CD4-positive, CD25-positive, alpha-beta regulatory T cell (primary cell): ENCODE results near the gene PTGIS. TPM values are rescaled to one million over a fixed set of nuclear protein-coding genes. Genes with fewer than 3 reads are reported as not detected.
"Not testable (repeated sequence)": the region's sequence is repeated elsewhere in the genome, so short reads cannot be mapped to it uniquely, and the experiment has no call there.

ENCODE experiments used
- ATAC-seq, 2 donors: fragments of 150-1000 bp; cut with Tn5 transposase; one replicate each; pipeline ENCODE4 v1.10.0; 2021; ENCODE audit warnings: low read depth in 2 of 2, moderate number of reproducible peaks in 2 of 2, moderate library complexity in 1 of 2
- DNase-seq, 3 donors: peaks; one replicate each; pipeline versions ENCODE4 v3.0.0 to v3.0.0-alpha.2; 2012 to 2022; ENCODE audit warnings: mixed read lengths in 1 of 3
- H3K27ac ChIP-seq: one replicate; pipeline ENCODE4 v1.7.0; 2013; ENCODE audit warnings: mild to moderate bottlenecking, low read length; ENCODE audit not compliant: insufficient read depth, poor library complexity, severe bottlenecking
- H3K27me3 ChIP-seq: one replicate; pipeline ENCODE4 v1.7.0; 2013; ENCODE audit warnings: low read length; ENCODE audit not compliant: control insufficient read depth, insufficient read depth
- H3K36me3 ChIP-seq: one replicate; pipeline ENCODE4 v1.7.0; 2013; ENCODE audit warnings: mild to moderate bottlenecking, low read length, moderate library complexity; ENCODE audit not compliant: control insufficient read depth, insufficient read depth
- H3K4me1 ChIP-seq: 2 replicates; pipeline ENCODE4 v1.7.0; 2013; ENCODE audit warnings: mild to moderate bottlenecking, low read length; ENCODE audit not compliant: insufficient read depth, control insufficient read depth, poor library complexity, severe bottlenecking
- H3K4me3 ChIP-seq: one replicate; pipeline ENCODE4 v1.7.0; 2013; ENCODE audit warnings: low read depth, mild to moderate bottlenecking, low read length, moderate library complexity
- H3K9me3 ChIP-seq, 2 experiments: 1 replicate in 1 of 2; 2 replicates in 1 of 2; pipeline ENCODE4 v1.7.0; 2013; ENCODE audit warnings: low read length in 2 of 2, mild to moderate bottlenecking in 1 of 2, moderate library complexity in 1 of 2; ENCODE audit not compliant: control insufficient read depth in 2 of 2
- H3K27ac Mint-ChIP-seq, 3 donors: one replicate each; pipeline ENCODE4 v1.8.0; 2020 to 2022; ENCODE audit warnings: mild to moderate bottlenecking in 3 of 3, mixed read lengths in 3 of 3, moderate library complexity in 2 of 3
- H3K27me3 Mint-ChIP-seq: one replicate; pipeline ENCODE4 v1.8.0; 2022; ENCODE audit warnings: mild to moderate bottlenecking, mixed read lengths
- H3K36me3 Mint-ChIP-seq: one replicate; pipeline ENCODE4 v1.8.0; 2020; ENCODE audit warnings: mixed read lengths
- H3K4me1 Mint-ChIP-seq, 4 donors: one replicate each; pipeline ENCODE4 v1.8.0; 2020 to 2022; ENCODE audit warnings: mixed read lengths in 4 of 4, mild to moderate bottlenecking in 1 of 4
- H3K4me3 Mint-ChIP-seq, 4 donors: one replicate each; pipeline ENCODE4 v1.8.0; 2020 to 2022; ENCODE audit warnings: mild to moderate bottlenecking in 4 of 4, mixed read lengths in 4 of 4, moderate library complexity in 3 of 4
- H3K9me3 Mint-ChIP-seq, 7 donors: one replicate each; pipeline ENCODE4 v1.8.0; 2020 to 2022; ENCODE audit warnings: mixed read lengths in 7 of 7, mild to moderate bottlenecking in 3 of 7, moderate library complexity in 2 of 7
- polyA plus RNA-seq, 4 donors: library from polyadenylated mRNA; unstranded; fragments of 300-500 nt; fragmentation: Illumina TruSeq; gene quantifications; one replicate each; pipeline ENCODE4 v1.2.3, GENCODE V29; 2021
- total RNA-seq: library from RNA; stranded (reverse); gene quantifications from one replicate; pipeline ENCODE4 v1.2.3, GENCODE V29; 2022

The PTGIS gene
- total and polyA plus RNA-seq, 5 donors from 2014 or later = not detected

GRCh38 chr20:49570828-49571552 lies 3.1 kb upstream of the PTGIS start:
- H3K27ac Mint-ChIP-seq = no peak overlapping the region

DNA sequence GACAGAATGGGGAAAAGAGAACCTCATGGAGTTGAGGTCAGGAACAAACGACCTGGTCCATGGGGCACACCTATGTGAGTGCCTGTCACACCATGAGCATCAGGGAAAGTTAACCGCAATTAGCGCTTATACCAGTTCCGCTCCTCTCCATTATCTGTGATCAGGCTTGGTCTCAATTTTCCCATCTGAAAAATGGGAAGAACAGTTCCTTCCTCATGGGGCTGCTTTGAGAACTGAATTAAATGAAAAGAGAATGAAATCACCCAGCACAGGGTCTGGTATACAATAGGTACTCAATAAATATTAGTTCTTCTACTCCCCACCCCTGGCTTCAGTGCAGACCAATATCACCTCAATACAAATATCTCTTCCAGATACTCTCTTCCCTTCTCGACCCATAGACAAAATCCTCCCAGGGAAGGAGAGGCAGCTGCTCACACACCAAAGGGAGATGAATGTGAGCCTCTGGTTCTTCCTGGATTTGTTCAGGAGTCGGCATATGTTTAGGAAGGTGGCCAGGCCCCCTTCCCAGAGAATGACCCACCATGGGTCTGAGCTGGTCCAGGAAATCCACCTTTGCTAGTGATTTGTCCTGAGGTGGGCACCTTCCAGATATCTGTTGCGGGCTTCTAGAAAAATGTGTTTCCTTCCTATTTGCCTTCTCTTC lies 2.4 kb upstream of the PTGIS start:
- ATAC-seq (no peak), DNase-seq (no peak)
- H3K4me1 ChIP-seq = peaks cover 5% of the 10 kb centered on the region
- no peaks in the 10 kb centered on the region for H3K36me3 Mint-ChIP-seq
- no peak overlapping the region for H3K27ac ChIP-seq
- no peaks in the 10 kb centered on the region for H3K36me3 ChIP-seq
- H3K27me3 ChIP-seq = peaks cover 13% of the 10 kb centered on the region
- no peaks in the 10 kb centered on the region for H3K9me3 ChIP-seq
- H3K4me1 Mint-ChIP-seq = peaks cover 0 to 15% (median 6%) of the 10 kb centered on the region in 4 donors
- no peak overlapping the region for H3K4me3 ChIP-seq
- peak overlapping the region in 1 of 3 donors; percentile 53 for H3K27ac Mint-ChIP-seq
- H3K9me3 Mint-ChIP-seq = peaks cover 0 to 3% (median 0%) of the 10 kb centered on the region in 7 donors
- H3K4me3 Mint-ChIP-seq = no peak overlapping the region
- H3K27me3 Mint-ChIP-seq = peaks cover 44% of the 10 kb centered on the region

More at GRCh38 chr20:49570828-49571552, 3.1 kb upstream of the PTGIS start:
- no peak for ATAC-seq
- Mint-ChIP-seq H3K4me1 (peaks cover 0 to 15% (median 6%) of the 10 kb centered on the region in 4 donors), H3K4me3 (no peak overlapping the region), H3K36me3 (no peaks in the 10 kb centered on the region), H3K27me3 (peaks cover 44% of the 10 kb centered on the region), H3K9me3 (peaks cover 0 to 3% (median 0%) of the 10 kb centered on the region in 7 donors)
- Histone ChIP-seq H3K27me3 (peaks cover 11% of the 10 kb centered on the region), H3K4me1 (peaks cover 5% of the 10 kb centered on the region), H3K4me3 (no peak overlapping the region), H3K36me3 (no peaks in the 10 kb centered on the region), H3K27ac (no peak overlapping the region), H3K9me3 (no peaks in the 10 kb centered on the region)
- DNase-seq = no peak

DNA sequence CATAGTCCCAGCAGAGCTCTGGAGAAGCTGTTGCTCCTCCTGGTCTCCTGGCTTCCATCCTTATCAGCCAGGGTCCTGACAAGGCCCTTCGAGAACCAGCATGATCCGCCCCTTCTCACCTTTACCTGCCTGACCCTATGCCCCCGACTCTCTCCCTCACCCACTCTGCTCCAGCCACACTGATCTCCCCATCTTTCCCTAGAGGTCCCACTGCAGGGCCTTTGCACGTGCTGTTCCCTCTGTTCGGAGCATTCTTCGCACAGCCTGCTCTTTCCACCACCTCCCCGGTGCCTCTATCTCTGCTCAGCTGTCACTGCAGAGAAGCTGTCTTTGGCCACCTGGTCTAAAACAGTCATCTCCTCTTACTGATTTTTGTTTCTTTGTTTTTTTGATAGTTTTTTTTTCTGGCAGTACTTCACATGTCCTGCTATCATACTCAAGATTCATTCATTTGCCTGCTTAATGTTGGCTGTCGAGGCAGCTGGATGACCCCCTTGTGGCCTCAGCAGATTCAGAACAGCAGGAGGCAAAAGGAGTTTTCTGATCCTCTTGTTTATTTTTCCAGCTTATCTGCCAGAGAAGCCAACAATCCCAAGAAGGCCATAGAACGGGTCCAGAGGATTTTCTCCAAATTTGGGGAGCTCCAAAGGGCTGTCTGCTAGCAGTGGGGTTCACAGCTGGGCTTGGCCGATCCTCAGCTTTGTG lies 1.6 kb upstream of the PTGIS start:
- H3K27me3 Mint-ChIP-seq = peaks cover 46% of the 10 kb centered on the region
- no peak overlapping the region for H3K4me3 Mint-ChIP-seq
- no peaks in the 10 kb centered on the region for H3K36me3 Mint-ChIP-seq

DNA sequence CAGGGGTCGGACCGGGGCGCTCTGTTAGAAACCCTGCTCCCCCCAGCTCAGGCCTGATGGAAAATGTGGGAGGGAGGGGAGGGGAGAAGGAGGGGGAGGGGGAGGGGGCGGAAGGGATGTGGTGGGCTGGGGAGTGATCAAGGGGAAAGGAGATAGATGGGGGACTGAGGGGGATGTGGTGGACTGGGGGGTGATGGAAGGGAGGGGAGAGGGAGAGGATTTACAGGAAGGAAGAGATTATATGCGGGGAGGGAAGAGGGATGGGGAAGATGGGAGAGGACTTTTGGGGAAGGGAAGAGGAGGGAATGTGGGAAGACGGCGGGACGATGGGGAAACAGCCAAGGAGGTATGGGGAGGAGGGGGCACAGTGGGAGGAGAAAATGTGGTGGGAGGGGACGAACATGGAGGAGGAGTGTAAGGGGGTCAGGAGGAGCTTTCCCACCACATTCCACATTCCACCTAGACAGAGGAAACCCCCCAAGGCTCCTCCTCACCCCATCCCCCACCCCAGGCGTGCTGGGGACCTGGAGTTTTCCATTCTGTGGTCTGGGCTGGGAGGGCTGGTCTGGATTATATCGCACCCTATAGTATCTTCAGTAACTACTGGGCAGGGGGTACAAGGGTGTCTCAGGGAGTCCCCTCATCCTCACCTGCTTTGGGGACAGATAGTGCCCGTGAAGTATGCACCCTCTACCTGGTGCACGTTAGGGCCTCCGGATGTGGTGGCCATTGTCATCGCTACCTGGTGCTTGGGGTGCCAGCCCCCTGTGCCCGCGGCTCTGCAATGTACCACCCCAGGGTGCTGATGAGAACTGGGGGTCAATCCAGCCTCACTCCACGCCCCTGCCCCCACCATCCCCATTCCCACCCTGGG lies 578 bp upstream of the PTGIS start:
- peaks cover 0 to 15% (median 6%) of the 10 kb centered on the region in 4 donors for H3K4me1 Mint-ChIP-seq
- H3K27me3 Mint-ChIP-seq = peaks cover 52% of the 10 kb centered on the region
- peak overlapping the region in 1 of 4 donors; percentile 24 for H3K4me3 Mint-ChIP-seq
- H3K9me3 Mint-ChIP-seq = peaks cover 0 to 3% (median 0%) of the 10 kb centered on the region in 7 donors
- H3K27ac Mint-ChIP-seq = no peak overlapping the region
- no peaks in the 10 kb centered on the region for H3K36me3 Mint-ChIP-seq
- Histone ChIP-seq H3K27ac (no peak overlapping the region), H3K9me3 (no peaks in the 10 kb centered on the region), H3K27me3 (peaks cover 13% of the 10 kb centered on the region), H3K4me3 (no peak overlapping the region), H3K4me1 (peaks cover 5% of the 10 kb centered on the region), H3K36me3 (no peaks in the 10 kb centered on the region)
- no peak for DNase-seq
- ATAC-seq = no peak

More for the DNA sequence above, 1.6 kb upstream of the PTGIS start:
- no peak overlapping the region for H3K27ac ChIP-seq
- H3K9me3 Mint-ChIP-seq = peaks cover 0 to 3% (median 0%) of the 10 kb centered on the region in 7 donors
- no peaks in the 10 kb centered on the region for H3K9me3 ChIP-seq
- peaks cover 0 to 15% (median 6%) of the 10 kb centered on the region in 4 donors for H3K4me1 Mint-ChIP-seq
- no peak overlapping the region for H3K27ac Mint-ChIP-seq
- H3K4me1 ChIP-seq = peaks cover 5% of the 10 kb centered on the region
- peaks cover 13% of the 10 kb centered on the region for H3K27me3 ChIP-seq
- no peak for DNase-seq
- H3K36me3 ChIP-seq = no peaks in the 10 kb centered on the region
- no peak overlapping the region for H3K4me3 ChIP-seq
- ATAC-seq = no peak

DNA sequence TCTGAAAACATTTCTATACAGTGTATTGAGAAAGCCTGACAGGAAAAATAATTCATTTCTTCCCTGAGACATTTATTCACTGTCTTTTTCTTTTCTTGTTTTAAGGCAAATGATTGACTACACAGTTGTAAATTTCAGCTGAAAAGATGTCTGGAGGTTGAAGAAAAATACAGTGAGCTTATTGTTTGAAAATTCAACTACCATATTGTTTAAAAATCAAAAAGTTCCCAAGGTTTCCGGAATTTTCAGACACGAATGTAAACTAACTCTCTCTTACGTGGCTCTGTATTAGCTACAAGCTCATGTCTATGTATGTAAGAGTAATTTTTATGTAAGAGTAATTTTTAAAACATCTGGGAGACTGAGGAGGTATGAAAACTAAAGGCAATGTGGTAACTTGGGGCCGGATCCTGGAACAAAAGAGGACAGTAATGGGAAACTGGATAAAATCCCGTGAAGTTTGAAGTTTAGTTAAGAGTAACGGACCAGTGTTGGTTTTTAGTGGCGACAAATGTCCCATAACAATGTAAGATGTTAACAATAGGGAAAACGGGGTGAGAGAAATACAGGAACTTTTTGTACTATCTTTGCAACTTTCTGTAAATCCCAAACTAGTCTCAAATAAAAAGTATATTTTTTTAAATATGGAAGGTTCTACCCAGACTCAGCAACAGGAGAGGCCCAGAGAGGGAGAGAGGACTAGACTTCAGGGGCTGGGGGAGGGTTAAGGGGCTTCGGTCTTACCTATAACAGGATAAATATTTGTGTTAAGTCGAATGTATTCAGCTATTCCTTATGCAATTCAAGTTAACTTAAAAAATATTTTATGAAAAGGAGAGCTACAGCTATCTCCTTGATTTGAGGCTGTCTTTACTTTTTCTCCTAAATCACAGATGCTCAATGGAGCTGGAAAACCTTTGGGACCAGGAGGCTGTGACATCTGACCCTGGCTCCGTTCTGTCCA lies 1.3 kb downstream of the PTGIS start:
- Histone ChIP-seq H3K27me3 (peaks cover 13% of the 10 kb centered on the region), H3K4me3 (no peak overlapping the region), H3K27ac (no peak overlapping the region), H3K9me3 (no peaks in the 10 kb centered on the region), H3K4me1 (peaks cover 5% of the 10 kb centered on the region), H3K36me3 (no peaks in the 10 kb centered on the region)
- Mint-ChIP-seq H3K27ac (no peak overlapping the region), H3K36me3 (no peaks in the 10 kb centered on the region), H3K27me3 (peaks cover 61% of the 10 kb centered on the region), H3K9me3 (peaks cover 0 to 3% (median 0%) of the 10 kb centered on the region in 7 donors), H3K4me3 (no peak overlapping the region), H3K4me1 (peaks cover 0 to 10% (median 3%) of the 10 kb centered on the region in 4 donors)
- no peak for DNase-seq
- no peak for ATAC-seq

DNA sequence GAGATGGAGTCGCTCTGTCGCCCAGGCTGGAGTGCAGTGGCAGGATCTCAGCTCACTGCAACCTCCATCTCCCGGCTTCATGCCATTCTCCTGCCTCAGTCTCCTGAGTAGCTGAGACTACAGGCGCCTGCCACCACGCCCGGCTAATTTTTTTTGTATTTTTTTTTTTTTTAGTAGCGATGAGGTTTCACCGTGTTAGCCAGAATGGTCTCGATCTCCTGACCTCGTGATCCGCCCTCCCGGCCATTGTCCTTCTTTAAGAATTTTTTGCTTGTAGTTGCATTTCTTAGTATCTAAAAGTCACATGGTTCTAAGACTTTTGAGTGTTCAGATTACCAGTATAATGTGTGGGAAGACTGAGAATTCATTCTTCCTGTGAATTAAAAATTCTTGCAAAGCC lies 2.9 kb downstream of the PTGIS start:
- H3K27me3 Mint-ChIP-seq = peaks cover 62% of the 10 kb centered on the region
- H3K27ac Mint-ChIP-seq = peak overlapping the region in 1 of 3 donors; percentile 60
- not testable (repeated sequence) for H3K9me3 Mint-ChIP-seq, H3K9me3 ChIP-seq, H3K4me1 Mint-ChIP-seq, ATAC-seq, H3K4me3 ChIP-seq, H3K27ac ChIP-seq, DNase-seq, H3K36me3 Mint-ChIP-seq, H3K4me1 ChIP-seq, H3K4me3 Mint-ChIP-seq, H3K36me3 ChIP-seq
- H3K27me3 ChIP-seq = peaks cover 13% of the 10 kb centered on the region
